Muscle layer of duodenum (tissue), 2 donors: ENCODE measurements around the gene CSNK1D.

ENCODE experiments used
- H3K27ac ChIP-seq: one replicate; pipeline ENCODE4 v1.7.0; 2013; ENCODE audit warnings: mild to moderate bottlenecking, low read length
- H3K27me3 ChIP-seq: one replicate; pipeline ENCODE4 v1.7.0; 2013; ENCODE audit warnings: low read depth, mild to moderate bottlenecking, control low read depth, low read length
- H3K36me3 ChIP-seq, 2 donors: one replicate each; pipeline ENCODE4 v1.7.0; 2013; ENCODE audit warnings: low read length in 2 of 2, control low read depth in 1 of 2, mild to moderate bottlenecking in 1 of 2; ENCODE audit not compliant: insufficient read depth in 2 of 2, control insufficient read depth in 1 of 2
- H3K4me1 ChIP-seq, 2 donors: one replicate each; pipeline ENCODE4 v1.7.0; 2013; ENCODE audit warnings: low read length in 2 of 2, mild to moderate bottlenecking in 2 of 2, control low read depth in 1 of 2, moderate library complexity in 1 of 2; ENCODE audit not compliant: insufficient read depth in 2 of 2, control insufficient read depth in 1 of 2
- H3K4me3 ChIP-seq, 2 donors: one replicate each; pipeline ENCODE4 v1.7.0; 2013; ENCODE audit warnings: low read length in 2 of 2, low read depth in 1 of 2, mild to moderate bottlenecking in 1 of 2
- H3K9me3 ChIP-seq, 2 donors: one replicate each; pipeline ENCODE4 v1.7.0; 2013; ENCODE audit warnings: low read length in 2 of 2, control low read depth in 1 of 2, mild to moderate bottlenecking in 1 of 2; ENCODE audit not compliant: control insufficient read depth in 1 of 2
- donor health status: healthy.

The CSNK1D gene

DNA sequence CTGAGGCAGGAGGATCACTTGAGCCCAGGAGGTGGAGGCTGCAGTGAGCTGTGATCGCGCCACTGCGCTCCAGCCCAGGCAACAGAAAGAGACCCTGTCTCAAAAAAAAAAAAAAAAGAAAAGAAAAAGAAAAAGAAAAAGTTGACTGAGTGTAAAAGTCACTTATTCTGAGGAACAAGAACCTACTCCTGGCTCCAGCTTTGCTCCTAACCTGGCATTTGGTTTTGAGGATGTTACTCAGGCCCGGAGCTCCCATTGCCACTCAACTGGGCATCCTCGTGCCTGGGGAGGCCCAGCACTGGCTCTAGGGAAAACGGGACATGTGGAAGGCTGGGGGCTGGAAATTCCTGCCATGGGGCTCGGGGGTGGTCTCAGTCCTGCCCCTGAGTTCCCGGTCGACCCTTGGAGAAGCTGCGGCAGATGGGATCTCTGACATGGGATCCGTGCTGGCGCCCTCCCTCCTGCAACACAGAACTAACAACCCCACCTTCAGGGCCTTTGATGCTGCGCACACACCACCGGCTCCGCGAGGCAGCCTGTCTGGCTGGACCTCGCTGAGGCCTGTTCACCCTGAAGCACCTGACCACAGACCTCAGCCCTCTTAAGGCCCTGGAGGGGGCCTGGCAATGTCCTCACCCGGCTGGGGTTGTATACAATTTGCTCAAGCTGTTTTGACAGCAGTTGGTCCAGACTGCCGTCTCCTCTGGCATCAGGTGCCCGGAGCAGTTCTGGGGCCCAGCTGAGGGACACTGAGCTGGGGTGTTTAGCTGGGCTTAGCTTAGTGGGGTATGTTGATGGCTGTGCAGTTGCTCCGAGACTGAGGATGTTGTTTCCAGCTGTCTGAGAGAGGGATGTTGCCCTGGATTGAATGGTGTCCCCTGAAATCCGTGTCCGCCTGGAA is 31.6 kb upstream of the CSNK1D start:
- H3K9me3 ChIP-seq: no peaks in the 10 kb centered on the region
- no peaks in the 10 kb centered on the region for H3K27me3 ChIP-seq
- no peak overlapping the region for H3K4me3 ChIP-seq
- no peaks in the 10 kb centered on the region for H3K36me3 ChIP-seq
- H3K27ac ChIP-seq: no peak overlapping the region
- H3K4me1 ChIP-seq: no peaks in the 10 kb centered on the region

DNA sequence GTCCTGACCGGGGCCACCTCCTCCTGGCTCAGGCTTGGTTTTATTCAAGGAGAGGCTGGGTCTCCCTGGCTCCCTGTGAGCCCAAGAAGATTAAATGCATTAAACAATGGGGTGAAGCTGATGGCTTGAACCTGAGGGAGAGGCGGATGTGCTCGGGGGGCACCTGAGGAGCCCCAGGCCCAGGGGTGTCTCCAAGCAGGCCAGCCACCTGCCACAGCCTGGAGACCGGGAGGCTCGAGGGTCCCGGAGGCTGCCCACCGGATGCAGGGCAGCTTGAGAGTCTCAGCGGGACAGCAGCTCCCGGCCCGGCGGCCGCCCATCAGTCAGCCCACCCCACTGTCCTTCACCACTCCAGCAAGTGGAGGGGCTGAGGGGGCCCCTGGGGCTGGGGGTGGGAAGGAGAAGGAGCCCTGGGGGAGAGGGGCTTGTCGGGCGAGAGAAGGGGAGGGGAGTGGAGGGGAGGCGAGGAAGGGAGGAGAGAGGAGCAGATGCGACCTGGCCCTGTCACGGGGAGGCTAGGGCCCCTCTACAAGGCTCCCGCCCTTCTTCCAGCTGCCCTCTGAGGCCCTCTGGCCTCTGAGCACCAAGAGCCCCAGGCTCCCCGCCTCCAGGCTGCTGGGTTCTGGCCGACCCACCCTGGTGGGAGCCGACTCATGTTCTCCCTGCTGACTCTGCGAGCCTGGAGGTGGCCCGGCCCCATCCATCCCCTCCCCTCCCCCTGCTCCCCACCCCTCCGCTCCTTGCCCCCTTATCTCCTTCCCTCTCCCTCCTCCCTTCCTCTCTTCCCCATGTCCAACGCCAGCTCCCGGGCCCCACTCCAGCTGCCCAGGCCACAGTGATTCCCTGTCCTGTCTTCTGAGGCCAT is 30.7 kb upstream of the CSNK1D start:
- Histone ChIP-seq H3K36me3 (no peaks in the 10 kb centered on the region), H3K4me1 (no peaks in the 10 kb centered on the region), H3K9me3 (no peaks in the 10 kb centered on the region), H3K27ac (no peak overlapping the region), H3K27me3 (no peaks in the 10 kb centered on the region), H3K4me3 (no peak overlapping the region)

DNA sequence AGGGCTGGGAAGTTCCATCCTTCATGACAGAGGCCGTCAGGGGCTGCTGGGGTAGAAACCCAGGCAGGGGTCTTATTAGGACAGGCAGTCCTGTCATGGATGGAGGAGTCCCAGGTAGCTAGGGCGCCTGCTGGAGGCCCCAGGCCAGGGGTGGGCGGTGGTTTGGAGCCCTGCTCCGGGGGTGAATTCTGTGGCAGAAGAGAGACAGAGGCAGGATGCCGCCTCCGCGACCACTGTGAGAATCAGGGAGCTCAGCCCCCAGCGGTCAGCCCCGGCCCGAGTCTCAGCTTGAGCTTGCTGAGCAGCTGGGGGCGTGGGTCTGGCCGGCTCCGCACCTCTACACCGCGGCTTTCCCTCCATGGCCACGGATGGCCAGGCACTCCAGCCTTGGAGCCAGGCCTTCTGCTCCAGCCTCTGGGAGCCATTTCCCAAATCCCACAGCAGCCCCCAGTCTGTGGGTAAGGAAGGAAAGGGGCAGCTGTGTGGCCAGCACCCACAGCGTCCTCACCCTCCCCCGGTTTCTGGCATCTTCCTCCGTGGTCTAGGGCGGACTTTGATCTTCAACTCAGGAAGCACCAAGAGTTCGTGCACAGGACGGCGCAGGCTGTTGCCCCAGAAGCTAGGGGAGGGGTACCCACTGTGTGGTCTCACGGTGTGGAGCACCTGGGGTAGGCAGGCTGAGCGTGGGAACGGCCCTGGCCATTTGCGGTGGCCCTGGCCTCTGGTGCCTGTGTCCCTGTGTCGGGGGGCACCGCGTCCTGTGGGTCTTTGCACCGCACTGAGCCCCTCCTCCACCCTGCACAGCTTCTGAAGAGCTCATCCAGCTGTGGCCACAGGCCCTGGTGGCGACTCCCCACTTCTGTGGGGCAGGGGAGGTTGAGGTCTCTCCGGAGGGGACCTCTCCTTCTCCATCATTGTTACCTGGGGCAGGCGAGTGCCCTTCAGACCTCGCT is 29.8 kb upstream of the CSNK1D start:
- no peak overlapping the region for H3K4me3 ChIP-seq
- H3K27me3 ChIP-seq: no peaks in the 10 kb centered on the region
- peaks cover 5% of the 10 kb centered on the region in 2 donors for H3K4me1 ChIP-seq
- no peaks in the 10 kb centered on the region for H3K9me3 ChIP-seq
- H3K36me3 ChIP-seq: no peaks in the 10 kb centered on the region
- H3K27ac ChIP-seq: no peak overlapping the region

DNA sequence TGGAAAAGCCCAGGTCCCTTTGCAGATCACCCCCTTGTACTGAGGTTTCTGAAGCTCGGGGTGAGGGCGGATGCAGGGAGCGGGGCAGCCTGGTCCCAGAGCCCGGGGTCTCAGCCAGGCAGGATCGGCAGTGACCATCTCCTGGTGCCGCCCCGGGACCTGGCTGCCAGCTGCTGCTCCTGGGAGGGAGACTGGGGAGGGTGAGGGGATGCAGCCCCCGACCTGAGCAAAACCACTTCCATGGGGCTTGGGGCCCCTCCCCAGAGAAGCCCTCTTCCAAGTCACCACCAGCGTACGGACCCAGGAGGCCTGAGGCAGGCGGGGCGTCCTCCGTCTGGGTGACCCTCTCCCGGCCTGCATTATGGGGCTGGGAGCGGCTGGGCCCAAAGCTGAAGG is 29.1 kb upstream of the CSNK1D start:
- no peak overlapping the region for H3K4me3 ChIP-seq
- H3K27me3 ChIP-seq: no peaks in the 10 kb centered on the region
- H3K4me1 ChIP-seq: peaks cover 5 to 10% of the 10 kb centered on the region in 2 donors
- H3K9me3 ChIP-seq: no peaks in the 10 kb centered on the region
- H3K27ac ChIP-seq: no peak overlapping the region
- H3K36me3 ChIP-seq: peaks cover 0 to 5% of the 10 kb centered on the region in 2 donors

DNA sequence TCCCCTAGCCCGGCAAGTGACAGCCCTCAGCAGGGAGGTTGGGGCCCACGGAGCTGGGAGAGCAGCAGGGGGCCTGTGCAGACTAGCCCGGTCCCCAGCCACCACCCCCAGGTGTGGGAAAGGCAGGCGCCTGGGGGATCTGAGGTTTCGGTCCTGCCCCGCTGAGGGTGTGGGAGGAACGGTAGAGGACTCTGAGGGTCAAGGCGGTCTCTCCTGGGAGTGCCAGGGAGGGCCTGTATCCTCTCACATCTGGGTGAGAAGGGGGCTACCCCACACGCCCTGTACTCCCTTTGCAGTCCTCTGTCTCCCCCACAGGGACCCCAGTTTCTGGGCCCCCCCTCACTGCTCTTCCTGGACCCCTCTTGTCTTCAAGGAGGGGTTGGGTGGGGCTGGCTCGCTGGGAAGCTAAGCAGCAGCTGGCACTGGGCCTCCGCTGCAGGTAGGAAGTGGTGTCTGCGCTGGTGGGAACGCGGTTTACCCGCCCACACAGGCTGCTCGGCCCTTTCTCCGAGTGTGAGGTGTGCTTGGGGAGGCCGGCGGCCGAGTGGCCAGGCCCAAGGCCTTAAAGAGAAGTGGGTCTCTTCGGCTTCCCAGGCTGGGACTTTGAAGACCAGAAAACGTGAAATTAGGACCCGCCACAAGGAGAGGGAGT is 28.5 kb upstream of the CSNK1D start:
- Histone ChIP-seq H3K4me3 (no peak overlapping the region), H3K36me3 (peaks cover 0 to 6% of the 10 kb centered on the region in 2 donors), H3K27me3 (no peaks in the 10 kb centered on the region), H3K9me3 (no peaks in the 10 kb centered on the region), H3K27ac (no peak overlapping the region), H3K4me1 (peaks cover 10 to 12% of the 10 kb centered on the region in 2 donors)

DNA sequence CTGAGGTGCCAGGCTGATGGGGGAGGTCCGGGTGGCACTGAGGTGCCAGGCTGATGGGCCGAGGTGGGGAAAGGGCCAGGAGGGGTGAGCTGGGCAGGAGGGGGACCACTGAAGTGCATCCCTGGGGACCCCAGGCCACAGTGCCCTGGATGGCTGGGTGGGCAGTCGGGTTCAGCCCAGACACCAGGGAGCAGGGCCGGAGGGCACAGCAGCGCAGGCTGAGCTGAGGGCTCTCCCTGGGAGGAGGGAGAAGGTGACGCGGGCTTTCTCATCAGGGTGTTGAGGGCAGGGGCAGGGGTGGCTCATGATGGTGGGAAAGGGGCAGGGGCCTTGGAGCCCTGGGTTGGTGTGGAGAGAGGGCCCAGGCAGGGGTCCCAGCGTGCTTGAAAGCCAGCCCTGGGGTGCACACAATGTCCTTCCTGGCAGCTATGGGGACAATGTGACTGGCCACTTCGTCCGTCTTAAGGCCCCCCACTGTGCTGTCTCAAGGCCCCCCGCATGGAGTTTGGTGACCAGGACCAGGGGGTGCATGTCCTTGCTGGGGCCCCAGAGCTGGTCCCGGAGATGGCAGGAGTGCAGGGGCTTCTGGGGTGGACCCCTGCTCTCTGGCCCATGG is 27.9 kb upstream of the CSNK1D start:
- Histone ChIP-seq H3K4me3 (no peak overlapping the region), H3K27me3 (no peaks in the 10 kb centered on the region), H3K27ac (no peak overlapping the region), H3K9me3 (no peaks in the 10 kb centered on the region), H3K4me1 (peaks cover 15 to 17% of the 10 kb centered on the region in 2 donors), H3K36me3 (peaks cover 0 to 6% of the 10 kb centered on the region in 2 donors)

DNA sequence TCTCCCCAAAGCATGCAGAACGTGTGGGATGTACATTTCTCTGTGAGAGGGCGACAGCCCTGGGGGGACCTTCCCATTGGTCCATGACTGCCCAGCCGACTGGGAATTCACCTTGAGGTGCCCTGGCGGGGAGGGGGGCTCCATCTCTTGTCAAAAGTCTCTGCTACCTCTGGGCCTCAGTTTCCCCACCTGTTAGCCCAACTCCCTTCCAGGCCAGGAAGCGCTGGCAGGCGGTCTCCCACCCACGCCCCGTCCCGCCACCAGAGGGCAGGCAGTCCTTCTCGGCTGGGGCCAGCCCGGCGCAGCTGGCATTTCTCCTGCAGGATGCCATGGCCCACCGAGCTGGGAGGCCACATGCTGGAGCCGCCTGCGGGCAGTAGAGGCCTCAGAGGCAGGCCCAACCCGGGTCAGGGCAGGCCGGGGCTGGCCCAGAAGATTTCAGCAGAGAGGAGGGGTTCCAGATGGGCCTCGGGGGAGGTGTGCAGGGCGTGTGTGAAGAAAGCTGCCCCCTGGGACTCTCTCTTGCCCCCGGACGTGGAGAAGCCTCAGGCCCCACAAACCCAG is 27.3 kb upstream of the CSNK1D start:
- H3K27ac ChIP-seq: no peak overlapping the region
- H3K9me3 ChIP-seq: no peaks in the 10 kb centered on the region

DNA sequence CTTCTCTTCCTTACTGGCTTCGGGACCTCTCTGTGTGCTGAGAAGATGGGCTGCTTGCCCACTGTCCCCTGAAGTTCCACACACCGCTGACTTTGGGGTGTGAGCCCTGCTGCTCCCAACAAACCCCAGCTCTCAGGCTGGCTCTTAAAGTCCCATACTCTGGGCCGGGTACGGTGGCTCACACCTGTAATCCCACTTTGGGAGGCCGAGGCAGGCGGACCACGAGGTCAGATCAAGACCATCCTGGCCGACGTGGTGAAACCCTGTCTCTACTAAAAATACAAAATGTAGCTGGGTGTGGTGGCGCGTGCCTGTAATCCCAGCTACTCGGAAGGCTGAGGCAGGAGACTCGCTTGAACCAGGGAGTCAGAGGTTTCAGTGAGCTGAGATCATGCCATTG is 26.7 kb upstream of the CSNK1D start:
- peaks cover 15 to 19% of the 10 kb centered on the region in 2 donors for H3K4me1 ChIP-seq
- H3K36me3 ChIP-seq: peaks cover 0 to 6% of the 10 kb centered on the region in 2 donors
- no peaks in the 10 kb centered on the region for H3K9me3 ChIP-seq
- H3K27ac ChIP-seq: no peak overlapping the region
- no peak overlapping the region for H3K4me3 ChIP-seq
- no peaks in the 10 kb centered on the region for H3K27me3 ChIP-seq

More for the DNA sequence above, 27.3 kb upstream of the CSNK1D start:
- Histone ChIP-seq H3K27me3 (no peaks in the 10 kb centered on the region), H3K4me3 (no peak overlapping the region), H3K4me1 (peaks cover 15 to 19% of the 10 kb centered on the region in 2 donors), H3K36me3 (peaks cover 0 to 6% of the 10 kb centered on the region in 2 donors)

DNA sequence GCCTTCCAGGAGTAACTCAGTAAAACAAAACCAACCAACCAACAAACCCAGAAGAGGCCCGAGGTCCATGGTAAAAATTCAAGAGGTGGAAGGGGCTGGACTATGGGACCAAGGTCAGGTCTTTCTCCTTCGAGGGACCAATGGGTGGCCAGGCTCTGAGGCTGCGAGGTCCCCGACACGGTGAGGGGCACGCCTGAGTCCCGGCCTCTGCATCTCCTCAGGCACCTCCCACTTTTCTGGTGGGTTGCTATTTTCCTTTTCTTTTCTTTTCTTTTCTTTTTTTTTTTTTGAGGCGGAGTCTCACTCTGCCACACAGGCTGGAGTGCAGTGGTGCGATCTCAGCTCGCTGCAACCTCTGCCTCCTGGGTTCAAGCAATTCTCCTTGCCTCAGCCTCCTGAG is 26.0 kb upstream of the CSNK1D start:
- Histone ChIP-seq H3K36me3 (peaks cover 0 to 6% of the 10 kb centered on the region in 2 donors), H3K4me3 (no peak overlapping the region), H3K27ac (no peak overlapping the region), H3K4me1 (peaks cover 19% of the 10 kb centered on the region in 2 donors), H3K27me3 (no peaks in the 10 kb centered on the region), H3K9me3 (no peaks in the 10 kb centered on the region)
